IMR-90 (cell line): ENCODE measurements around the gene CFAP119. TPM values are rescaled to one million over a fixed set of nuclear protein-coding genes. Genes with fewer than 3 reads are reported as not detected.

ENCODE experiments used
- ATAC-seq: fragments of 200-7000 bp; cut with Tn5 transposase; 2 replicates; pipeline ENCODE4 v1.9.1; 2020; ENCODE audit warnings: low read depth, mild to moderate bottlenecking, moderate library complexity
- BruUV-seq: library from RNA; stranded (reverse); fragments of 400-500 nt; replicated peaks from 2 replicates; lab custom pipeline; 2021; lab: Mats Ljungman, UMichigan
- CTCF ChIA-PET: fragments of 300-600 bp; formaldehyde crosslinking; extraction: SDS; loops from one replicate; lab custom pipeline; 2021; ENCODE audit warnings: antibody characterized with exemption; lab: Yijun Ruan, JAX
- POLR2A ChIA-PET: fragments of 300-600 bp; sonication (Branson Sonifier 250); formaldehyde crosslinking; loops from one replicate; lab custom pipeline; 2022; ENCODE audit warnings: antibody characterized with exemption; ENCODE audit not compliant: unreplicated experiment; lab: Charles Lee
- DNase-seq: peaks from one replicate; pipeline ENCODE4 v3.0.0; 2013
- H2AFZ ChIP-seq: replicated peaks from 2 replicates; pipeline ENCODE3; 2013; ENCODE audit warnings: low read length, mild to moderate bottlenecking; ENCODE audit not compliant: poor library complexity
- H2AK5ac ChIP-seq: 2 replicates; pipeline ENCODE4 v1.6.1; 2013; ENCODE audit warnings: low read depth, low read length, inconsistent platforms
- H2AK9ac ChIP-seq: replicated peaks from 2 replicates; pipeline ENCODE3; 2013; ENCODE audit warnings: mild to moderate bottlenecking, low read depth, low read length, moderate library complexity; ENCODE audit not compliant: poor library complexity
- H2BK120ac ChIP-seq: 2 replicates; pipeline ENCODE4 v1.6.1; 2013; ENCODE audit warnings: low read depth, low read length, inconsistent platforms
- H2BK15ac ChIP-seq: 3 replicates; pipeline ENCODE4 v1.6.1; 2013; ENCODE audit warnings: low read depth, low read length, inconsistent platforms
- H2BK20ac ChIP-seq: 2 replicates; pipeline ENCODE4 v1.6.1; 2013; ENCODE audit warnings: low read depth, mild to moderate bottlenecking, inconsistent platforms, low read length, moderate library complexity
- H2BK5ac ChIP-seq: 2 replicates; pipeline ENCODE4 v1.6.1; 2013; ENCODE audit warnings: mild to moderate bottlenecking, low read depth, low read length, inconsistent platforms; ENCODE audit not compliant: poor library complexity, severe bottlenecking
- H3K14ac ChIP-seq: replicated peaks from 2 replicates; pipeline ENCODE4 v1.6.1; 2013; ENCODE audit warnings: low read depth, low read length, inconsistent platforms
- H3K18ac ChIP-seq: 2 replicates; pipeline ENCODE4 v1.6.1; 2013; ENCODE audit warnings: low read depth, low read length, control low read depth
- H3K23ac ChIP-seq: 2 replicates; pipeline ENCODE4 v1.6.1; 2013; ENCODE audit warnings: low read depth, low read length, inconsistent platforms
- H3K27ac ChIP-seq: 2 replicates; pipeline ENCODE4 v1.5.1; 2013; ENCODE audit warnings: mild to moderate bottlenecking, control low read depth, low read length; ENCODE audit not compliant: insufficient read depth
- H3K27me3 ChIP-seq: 2 replicates; pipeline ENCODE4 v1.6.1; 2013; ENCODE audit warnings: low read length; ENCODE audit not compliant: control insufficient read depth, insufficient read depth
- H3K36me3 ChIP-seq: 2 replicates; pipeline ENCODE4 v1.6.1; 2013; ENCODE audit warnings: low read length, mixed read lengths; ENCODE audit not compliant: control insufficient read depth, insufficient read depth
- H3K4ac ChIP-seq: 2 replicates; pipeline ENCODE4 v1.6.1; 2013; ENCODE audit warnings: low read depth, low read length, inconsistent platforms
- H3K4me1 ChIP-seq: 2 replicates; pipeline ENCODE4 v1.6.1; 2013; ENCODE audit warnings: low read length, mixed read lengths; ENCODE audit not compliant: control insufficient read depth, insufficient read depth
- H3K4me2 ChIP-seq: 2 replicates; pipeline ENCODE4 v1.6.1; 2013; ENCODE audit warnings: low read depth, mild to moderate bottlenecking, control low read depth, low read length, moderate library complexity
- H3K4me3 ChIP-seq: 2 replicates; pipeline ENCODE4 v1.5.1; 2013; ENCODE audit warnings: low read depth, mild to moderate bottlenecking, control low read depth, low read length, moderate library complexity; ENCODE audit not compliant: insufficient read depth
- H3K56ac ChIP-seq: 2 replicates; pipeline ENCODE4 v1.6.1; 2013; ENCODE audit warnings: low read length, inconsistent platforms; ENCODE audit not compliant: insufficient read depth; ENCODE audit errors: extremely low read depth
- H3K79me1 ChIP-seq, 2 experiments: 2 replicates each; pipeline ENCODE4 v1.6.1; 2013; ENCODE audit warnings: low read length in 2 of 2, inconsistent platforms in 1 of 2, low read depth in 1 of 2
- H3K9ac ChIP-seq: 2 replicates; pipeline ENCODE4 v1.6.1; 2013; ENCODE audit warnings: low read depth, low read length, control low read depth
- H3K9me1 ChIP-seq: 2 replicates; pipeline ENCODE4 v1.6.1; 2013; ENCODE audit warnings: low read length, inconsistent platforms; ENCODE audit not compliant: insufficient read depth
- H3K9me3 ChIP-seq: 2 replicates; pipeline ENCODE4 v1.6.1; 2013; ENCODE audit warnings: low read length; ENCODE audit not compliant: control insufficient read depth, insufficient read depth
- H4K20me1 ChIP-seq: 2 replicates; pipeline ENCODE4 v1.6.1; 2013; ENCODE audit warnings: low read length, inconsistent platforms; ENCODE audit not compliant: insufficient read depth
- H4K5ac ChIP-seq: 2 replicates; pipeline ENCODE4 v1.6.1; 2013; ENCODE audit warnings: mild to moderate bottlenecking, low read depth, low read length, control low read depth
- H4K8ac ChIP-seq, 2 experiments: 2 replicates each; pipeline ENCODE4 v1.6.1; 2013; ENCODE audit warnings: low read depth in 2 of 2, low read length in 2 of 2, control low read depth in 1 of 2, inconsistent platforms in 1 of 2
- H4K91ac ChIP-seq: 2 replicates; pipeline ENCODE4 v1.6.1; 2013; ENCODE audit warnings: low read depth, low read length, inconsistent platforms; ENCODE audit not compliant: insufficient read depth
- BHLHE40 ChIP-seq: fragments of 150-350 bp; IDR thresholded peaks from 2 replicates; pipeline ENCODE4 v1.6.1; 2016; ENCODE audit warnings: mild to moderate bottlenecking, low read depth, low read length
- CTCF ChIP-seq: conservative IDR thresholded peaks from 2 replicates; pipeline ENCODE4 v1.5.1; 2012; ENCODE audit warnings: mild to moderate bottlenecking, low read depth, low read length, improper control_type of control experiment
- FOS ChIP-seq: fragments of 150-350 bp; IDR thresholded peaks from 2 replicates; pipeline ENCODE4 v1.6.1; 2016; ENCODE audit warnings: low read depth, low read length
- MAZ ChIP-seq: IDR thresholded peaks from 2 replicates; pipeline ENCODE4 v1.6.1; 2012; ENCODE audit warnings: low read depth, mild to moderate bottlenecking, low read length, improper control_type of control experiment, moderate library complexity, borderline replicate concordance
- NFE2L2 ChIP-seq: fragments of 150-350 bp; IDR thresholded peaks from 2 replicates; pipeline ENCODE4 v1.6.1; 2016; ENCODE audit warnings: low read depth, mild to moderate bottlenecking, low read length
- POLR2A ChIP-seq: IDR thresholded peaks from 2 replicates; pipeline ENCODE4 v1.6.1; 2012; ENCODE audit warnings: mild to moderate bottlenecking, low read depth, low read length
- RFX5 ChIP-seq: IDR thresholded peaks from 2 replicates; pipeline ENCODE4 v1.8.0; 2012; ENCODE audit warnings: low read depth, mild to moderate bottlenecking, low read length, moderate library complexity
- SMC3 ChIP-seq: fragments of 150-350 bp; IDR thresholded peaks from 2 replicates; pipeline ENCODE4 v1.6.1; 2016; ENCODE audit warnings: low read depth, mild to moderate bottlenecking, antibody characterized with exemption, low read length, moderate library complexity
- WGBS, 2 experiments: methylation state at CpG; one replicate each; pipeline versions ENCODE4 v1.1.5 to v1.1.7; 2013; ENCODE audit warnings: missing lambda C conversion rate in 2 of 2; ENCODE audit not compliant: insufficient read length in 1 of 2; ENCODE audit errors: extremely low coverage in 2 of 2; 5-methylcytosine and 5-hydroxymethylcytosine counted together
- dilution Hi-C: fragments of 300-500 bp; cut with HindIII; formaldehyde crosslinking; loops from one replicate; pipeline ENCODE4 v1.14.3; 2018; ENCODE audit warnings: low sequenced_read_pairs; ENCODE audit not compliant: unreplicated experiment
- in situ Hi-C: fragments of 300-500 bp; cut with MboI; formaldehyde crosslinking; loops from 3 replicates; pipeline ENCODE4 v1.14.3; 2019; ENCODE audit warnings: low sequenced_read_pairs, inconsistent platforms, mixed read lengths
- intact Hi-C: fragments of 100-400 bp; cut with micrococcal nuclease; formaldehyde crosslinking; loops from 2 replicates; pipeline ENCODE4 v1.10.0; 2022
- polyA plus RNA-seq, 3 experiments: library from polyadenylated mRNA; depleted of rRNA; stranded (reverse); fragments of >200 nt; gene quantifications; 2 replicates each; pipeline ENCODE4 v1.2.3, GENCODE V29; 2012; ENCODE audit warnings: low replicate concordance in 1 of 3
- total RNA-seq: library from RNA; depleted of rRNA; stranded (reverse); fragments of >200 nt; gene quantifications from 2 replicates; pipeline ENCODE4 v1.2.3, GENCODE V29; 2012

Gene CFAP119
- total and polyA plus RNA-seq, 2 of the 4 experiments (the other 2 are of a cell fraction) = 0.90 to 7.6 TPM

GRCh38 chr16:30757316-30757715, 4.5 kb downstream of the CFAP119 start:
- no peak overlapping the region for H3K4ac ChIP-seq
- no peak overlapping the region for H2BK15ac ChIP-seq
- H3K9me3 ChIP-seq = no peaks in the 10 kb centered on the region
- no peak overlapping the region for H2AK5ac ChIP-seq
- in situ Hi-C loops = no loop called here
- no peak overlapping the region for H2AFZ ChIP-seq
- intact Hi-C loops = no loop called here
- no peak overlapping the region for H3K4me2 ChIP-seq
- dilution Hi-C loops = no loop called here
- H4K8ac ChIP-seq = no peak overlapping the region
- H2BK20ac ChIP-seq = no peak overlapping the region
- no peak overlapping the region for H4K5ac ChIP-seq
- H2BK120ac ChIP-seq = no peak overlapping the region
- CTCF ChIA-PET = no interaction called here
- no peak overlapping the region for H2AK9ac ChIP-seq
- H3K4me1 ChIP-seq = peaks cover 5% of the 10 kb centered on the region
- no TSS peak for BruUV-seq
- no peak for TF ChIP-seq RFX5
- TF ChIP-seq SMC3 = no peak
- TF ChIP-seq MAZ = no peak
- TF ChIP-seq NFE2L2 = no peak
- TF ChIP-seq CTCF = no peak
- no peak for TF ChIP-seq FOS
- no peak for TF ChIP-seq BHLHE40
- TF ChIP-seq POLR2A = no peak
- POLR2A ChIA-PET = no interaction called here
- no peak overlapping the region for H3K23ac ChIP-seq
- 100% methylated on average over 1 of the region's 7 CpGs; no CpG with 5 or more reads in 1 of the 2 experiments for WGBS, 2 experiments
- no peak overlapping the region for H3K56ac ChIP-seq
- H3K9ac ChIP-seq = no peak overlapping the region
- 0 out of 2 replicates have a peak, but pooled peaks cover 4% of the 10 kb centered on the region for H3K9me1 ChIP-seq
- DNase-seq = no peak
- no peak overlapping the region for H3K14ac ChIP-seq
- H2BK5ac ChIP-seq = no peak overlapping the region
- no peak overlapping the region for H3K27ac ChIP-seq
- no peak overlapping the region for H3K4me3 ChIP-seq
- H4K91ac ChIP-seq = no peak overlapping the region
- peaks cover 32% of the 10 kb centered on the region for H3K36me3 ChIP-seq
- no peaks in the 10 kb centered on the region for H3K27me3 ChIP-seq
- H3K18ac ChIP-seq = no peak overlapping the region
- H4K20me1 ChIP-seq = peaks cover 4% of the 10 kb centered on the region; the same call in 1 of the 2 replicates
- peaks cover 1 to 19% of the 10 kb centered on the region in 2 experiments for H3K79me1 ChIP-seq
- no peak for ATAC-seq
